ENCODE measurements around the gene CLCC1. TPM values are rescaled to one million over a fixed set of nuclear protein-coding genes. Genes with fewer than 3 reads are reported as not detected.
"Not testable (repeated sequence)": the region's sequence is repeated elsewhere in the genome, so short reads cannot be mapped to it uniquely, and the experiment has no call there.

Gene CLCC1
- total and polyA plus RNA-seq, 10 donors = 5.9 to 30.0 (median 21.5) TPM

- H3K4me1 ChIP-seq = peaks cover 0 to 18% (median 13%) of the 10 kb centered on the region in 6 donors
- WGBS, 5 donors = 91 to 95% (median 94%) methylated on average over 4 of the region's 4 CpGs
- no peaks in the 10 kb centered on the region for H3K27me3 ChIP-seq (replicated peaks in 1 of 7)
- TF ChIP-seq, protein P1, sequence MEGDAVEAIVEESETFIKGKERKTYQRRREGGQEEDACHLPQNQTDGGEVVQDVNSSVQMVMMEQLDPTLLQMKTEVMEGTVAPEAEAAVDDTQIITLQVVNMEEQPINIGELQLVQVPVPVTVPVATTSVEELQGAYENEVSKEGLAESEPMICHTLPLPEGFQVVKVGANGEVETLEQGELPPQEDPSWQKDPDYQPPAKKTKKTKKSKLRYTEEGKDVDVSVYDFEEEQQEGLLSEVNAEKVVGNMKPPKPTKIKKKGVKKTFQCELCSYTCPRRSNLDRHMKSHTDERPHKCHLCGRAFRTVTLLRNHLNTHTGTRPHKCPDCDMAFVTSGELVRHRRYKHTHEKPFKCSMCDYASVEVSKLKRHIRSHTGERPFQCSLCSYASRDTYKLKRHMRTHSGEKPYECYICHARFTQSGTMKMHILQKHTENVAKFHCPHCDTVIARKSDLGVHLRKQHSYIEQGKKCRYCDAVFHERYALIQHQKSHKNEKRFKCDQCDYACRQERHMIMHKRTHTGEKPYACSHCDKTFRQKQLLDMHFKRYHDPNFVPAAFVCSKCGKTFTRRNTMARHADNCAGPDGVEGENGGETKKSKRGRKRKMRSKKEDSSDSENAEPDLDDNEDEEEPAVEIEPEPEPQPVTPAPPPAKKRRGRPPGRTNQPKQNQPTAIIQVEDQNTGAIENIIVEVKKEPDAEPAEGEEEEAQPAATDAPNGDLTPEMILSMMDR (IDR thresholded peaks at IDR 0.05 in 8 of 11, conservative IDR thresholded peaks at IDR 0.05 in 3 of 11) = no peak
- TF ChIP-seq POLR2AphosphoS5 (IDR thresholded peaks at IDR 0.05) = no peak
- TF ChIP-seq POLR2A (IDR thresholded peaks at IDR 0.05) = no peak
- no peak overlapping the region for H3K27ac ChIP-seq
- no peak for DNase-seq
- H3K9me3 ChIP-seq = no peaks in the 10 kb centered on the region
- no peak overlapping the region for H3K4me3 ChIP-seq
- intact Hi-C loops (cut with DNase I; ENCODE audit: low total_unique reads) = no loop called here
- H3K36me3 ChIP-seq = peaks cover 0 to 49% (median 25%) of the 10 kb centered on the region in 6 donors
Measured at GRCh38 chr1:108949044-108949443, 14.2 kb downstream of the CLCC1 start.

GRCh38 chr1:108947871-108948525 lies 15.3 kb downstream of the CLCC1 start:
- TF ChIP-seq POLR2AphosphoS5 (IDR thresholded peaks at IDR 0.05) = no peak
- TF ChIP-seq POLR2A (IDR thresholded peaks at IDR 0.05) = no peak
- TF ChIP-seq, protein P1 (IDR thresholded peaks at IDR 0.05 in 8 of 11, conservative IDR thresholded peaks at IDR 0.05 in 3 of 11) = no peak
- no peak for DNase-seq
- intact Hi-C loops (cut with DNase I; ENCODE audit: low total_unique reads) = no loop called here
- H3K4me3 ChIP-seq = peak overlapping the region in 1 of 8 donors; percentile 31
- peak overlapping the region in 4 of 8 donors; percentile 12 to 63 (median 28) for H3K27ac ChIP-seq
- 29 to 38% (median 38%) methylated on average over 6 of the region's 6 CpGs for WGBS, 5 donors
- H3K4me1 ChIP-seq = peaks cover 0 to 18% (median 13%) of the 10 kb centered on the region in 6 donors
- H3K27me3 ChIP-seq (replicated peaks in 1 of 7) = no peaks in the 10 kb centered on the region
- peaks cover 0 to 49% (median 33%) of the 10 kb centered on the region in 6 donors for H3K36me3 ChIP-seq
- H3K9me3 ChIP-seq = no peaks in the 10 kb centered on the region

DNA sequence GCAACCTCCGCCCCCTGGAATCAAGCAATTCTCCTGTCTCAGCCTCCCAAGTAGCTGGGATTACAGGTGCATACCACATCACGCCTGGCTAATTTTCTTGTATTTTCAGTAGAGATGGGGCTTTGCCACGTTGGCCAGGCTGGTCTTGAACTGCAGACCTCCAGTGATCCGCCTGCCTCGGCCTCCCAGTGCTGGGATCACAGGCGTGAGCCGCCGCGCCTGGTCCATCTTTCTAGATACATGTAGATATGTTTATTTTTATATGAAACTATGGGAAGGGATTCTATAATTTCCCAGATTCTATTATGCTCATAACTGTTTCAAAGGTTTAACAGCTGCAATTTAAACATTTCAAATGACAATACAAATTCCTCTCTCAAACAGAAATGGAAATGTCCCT lies 27.1 kb downstream of the CLCC1 start:
- H3K27me3 ChIP-seq (replicated peaks in 1 of 7) = no peaks in the 10 kb centered on the region
- WGBS, 5 donors = 94 to 99% (median 97%) methylated on average over 9 of the region's 9 CpGs
- no peaks in the 10 kb centered on the region for H3K9me3 ChIP-seq
- no peak overlapping the region for H3K27ac ChIP-seq
- H3K4me3 ChIP-seq = no peak overlapping the region
- H3K36me3 ChIP-seq = peaks cover 4 to 98% (median 84%) of the 10 kb centered on the region in 6 donors
- no peaks in the 10 kb centered on the region for H3K4me1 ChIP-seq
- no peak for DNase-seq
- intact Hi-C loops (cut with DNase I; ENCODE audit: low total_unique reads) = no loop called here
- TF ChIP-seq POLR2AphosphoS5 (IDR thresholded peaks at IDR 0.05) = no peak
- TF ChIP-seq, protein P1 (IDR thresholded peaks at IDR 0.05 in 8 of 11, conservative IDR thresholded peaks at IDR 0.05 in 3 of 11) = no peak

GRCh38 chr1:108933944-108934343 lies 29.3 kb downstream of the CLCC1 start:
- no peak for TF ChIP-seq POLR2AphosphoS5 (IDR thresholded peaks at IDR 0.05)
- no peak for TF ChIP-seq POLR2A (IDR thresholded peaks at IDR 0.05)
- TF ChIP-seq, protein P1 (IDR thresholded peaks at IDR 0.05 in 8 of 11, conservative IDR thresholded peaks at IDR 0.05 in 3 of 11) = no peak
- Histone ChIP-seq H3K27ac (no peak overlapping the region), H3K36me3 (peaks cover 4 to 99% (median 92%) of the 10 kb centered on the region in 6 donors), H3K27me3 (replicated peaks in 1 of 7) (no peaks in the 10 kb centered on the region), H3K4me1 (no peaks in the 10 kb centered on the region), H3K9me3 (no peaks in the 10 kb centered on the region), H3K4me3 (no peak overlapping the region)
- 90 to 97% (median 95%) methylated on average over 5 of the region's 5 CpGs for WGBS, 5 donors
- no peak for DNase-seq
- intact Hi-C loops (cut with DNase I; ENCODE audit: low total_unique reads) = no loop called here

DNA sequence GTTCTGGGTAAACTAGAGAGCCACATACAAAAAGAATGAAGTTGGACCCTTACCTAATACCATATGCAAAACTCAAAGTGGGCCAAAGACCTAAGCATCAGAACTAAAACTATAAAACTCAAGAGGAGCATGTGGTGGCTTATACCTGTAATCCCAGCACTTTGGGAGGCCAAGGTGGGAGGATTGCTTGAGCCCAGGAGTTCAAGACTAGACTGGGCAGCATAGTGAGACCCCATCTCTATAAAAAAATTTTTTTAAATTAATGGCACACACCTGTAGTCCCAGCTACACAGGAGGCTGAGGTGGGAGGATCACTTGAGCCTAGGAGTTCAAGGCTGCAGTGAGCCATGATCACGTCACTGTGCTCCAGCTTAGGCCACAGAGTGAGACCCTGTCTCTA lies 35.7 kb downstream of the CLCC1 start:
- 94 to 100% (median 96%) methylated on average over 1 of the region's 1 CpG for WGBS, 5 donors
- H3K27me3 ChIP-seq (replicated peaks in 1 of 7); intact Hi-C loops (cut with DNase I; ENCODE audit: low total_unique reads); DNase-seq; H3K9me3 ChIP-seq; H3K4me3 ChIP-seq; H3K27ac ChIP-seq; H3K4me1 ChIP-seq: not testable (repeated sequence)
- H3K36me3 ChIP-seq = peaks cover 0 to 100% (median 61%) of the 10 kb centered on the region in 6 donors

Measured in spleen (tissue), 11 donors.